ENCODE results near the gene PROCA1. TPM values are rescaled to one million over a fixed set of nuclear protein-coding genes. Genes with fewer than 3 reads are reported as not detected.

Gene PROCA1
- total RNA-seq, 4 donors from 2014 or later, result 2.0 to 8.5 (median 2.4) TPM; not detected in 1

DNA sequence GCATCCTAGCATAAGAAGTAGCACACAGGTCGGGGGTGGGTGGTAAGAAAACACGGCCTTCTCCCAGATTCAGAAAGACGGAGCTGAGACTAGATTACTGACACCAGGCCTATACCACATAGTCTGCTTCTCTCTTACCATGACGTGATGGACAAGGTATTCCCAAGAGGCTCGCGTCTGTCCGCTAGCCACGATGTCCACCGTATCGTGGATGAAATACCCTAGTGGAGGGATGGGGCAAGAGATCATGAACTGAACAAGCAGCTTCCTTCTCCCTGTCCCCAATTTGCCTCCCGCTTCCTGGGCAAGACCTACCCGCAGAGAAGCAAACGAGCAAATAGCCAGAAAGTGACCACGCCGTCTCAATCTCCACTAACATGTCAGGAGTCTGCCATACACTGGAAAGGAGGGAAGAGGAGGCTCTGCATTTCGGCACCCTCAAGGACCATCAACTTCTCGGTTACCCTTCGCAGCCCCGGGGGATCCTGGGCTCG is 13.5 kb upstream of the PROCA1 start:
- TF ChIP-seq CTCF (IDR thresholded peaks at IDR 0.05; ENCODE audit: low read depth), result no peak

DNA sequence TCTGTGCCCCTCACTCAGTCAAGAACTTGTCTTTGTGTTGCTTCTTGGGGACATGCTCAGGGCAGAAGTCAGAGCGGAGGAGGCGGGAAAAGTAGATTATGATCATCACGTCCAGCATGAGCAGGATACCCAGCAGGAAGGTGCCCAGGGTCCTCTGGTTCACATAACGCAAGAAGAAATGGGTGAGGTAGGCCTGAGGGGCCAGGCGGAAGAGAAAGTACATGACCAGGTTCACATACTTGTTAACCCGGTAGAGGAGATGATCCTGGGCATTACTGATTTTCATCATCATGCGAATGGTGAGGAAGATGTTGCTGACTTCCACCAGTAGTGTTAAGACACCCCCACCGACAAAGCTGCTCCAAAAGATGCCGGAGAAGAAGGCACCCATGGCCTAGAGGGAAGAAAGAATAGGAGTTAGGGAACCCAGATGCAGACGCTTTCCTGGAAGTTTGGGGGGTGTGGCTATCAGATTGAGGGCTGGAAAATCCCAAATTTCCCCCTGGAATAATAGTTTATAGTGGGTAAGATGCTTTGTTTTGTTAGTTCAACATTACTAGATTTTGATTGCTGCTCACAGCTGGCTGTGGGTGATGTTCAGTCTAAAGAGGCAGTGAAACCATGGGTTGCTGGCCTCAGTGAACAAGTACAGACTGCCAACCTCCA is 12.9 kb upstream of the PROCA1 start:
- TF ChIP-seq CTCF (IDR thresholded peaks at IDR 0.05; ENCODE audit: low read depth), result no peak

- TF ChIP-seq CTCF (IDR thresholded peaks at IDR 0.05; ENCODE audit: low read depth), result no peak
These were observed 11.6 kb upstream of the PROCA1 start for GRCh38 chr17:28723159-28723835.

DNA sequence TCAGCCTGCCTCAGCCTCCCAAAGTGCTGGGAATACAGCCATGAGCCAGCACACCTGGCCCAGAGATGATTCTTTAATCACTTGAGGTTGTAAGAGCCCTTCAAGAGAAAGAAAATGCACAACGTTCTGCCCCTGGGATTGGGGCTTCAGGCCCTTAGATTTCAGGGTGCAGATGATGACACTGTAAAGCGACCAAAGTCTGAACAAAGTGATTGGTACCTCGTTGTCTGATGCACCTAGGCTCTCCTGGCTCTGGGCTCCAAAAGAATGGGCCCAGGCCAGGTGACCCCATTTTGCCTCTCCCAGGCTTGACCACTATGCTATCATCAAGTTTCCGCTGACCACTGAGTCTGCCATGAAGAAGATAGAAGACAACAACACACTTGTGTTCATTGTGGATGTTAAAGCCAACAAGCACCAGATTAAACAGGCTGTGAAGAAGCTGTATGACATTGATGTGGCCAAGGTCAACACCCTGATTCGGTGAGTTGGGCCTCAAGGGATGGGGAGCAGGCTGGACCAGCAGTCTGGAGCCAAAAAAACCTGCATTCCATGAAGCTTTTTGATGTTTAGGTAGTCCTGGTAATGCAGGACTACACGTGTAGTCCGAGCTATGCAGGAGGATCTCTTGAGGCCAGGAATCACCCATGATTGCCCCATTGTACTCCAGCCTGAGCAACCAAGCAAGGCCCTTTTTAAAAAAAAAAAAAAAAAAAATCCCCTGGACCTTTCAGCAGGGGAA is 10.9 kb upstream of the PROCA1 start:
- TF ChIP-seq CTCF (IDR thresholded peaks at IDR 0.05; ENCODE audit: low read depth), result no peak

DNA sequence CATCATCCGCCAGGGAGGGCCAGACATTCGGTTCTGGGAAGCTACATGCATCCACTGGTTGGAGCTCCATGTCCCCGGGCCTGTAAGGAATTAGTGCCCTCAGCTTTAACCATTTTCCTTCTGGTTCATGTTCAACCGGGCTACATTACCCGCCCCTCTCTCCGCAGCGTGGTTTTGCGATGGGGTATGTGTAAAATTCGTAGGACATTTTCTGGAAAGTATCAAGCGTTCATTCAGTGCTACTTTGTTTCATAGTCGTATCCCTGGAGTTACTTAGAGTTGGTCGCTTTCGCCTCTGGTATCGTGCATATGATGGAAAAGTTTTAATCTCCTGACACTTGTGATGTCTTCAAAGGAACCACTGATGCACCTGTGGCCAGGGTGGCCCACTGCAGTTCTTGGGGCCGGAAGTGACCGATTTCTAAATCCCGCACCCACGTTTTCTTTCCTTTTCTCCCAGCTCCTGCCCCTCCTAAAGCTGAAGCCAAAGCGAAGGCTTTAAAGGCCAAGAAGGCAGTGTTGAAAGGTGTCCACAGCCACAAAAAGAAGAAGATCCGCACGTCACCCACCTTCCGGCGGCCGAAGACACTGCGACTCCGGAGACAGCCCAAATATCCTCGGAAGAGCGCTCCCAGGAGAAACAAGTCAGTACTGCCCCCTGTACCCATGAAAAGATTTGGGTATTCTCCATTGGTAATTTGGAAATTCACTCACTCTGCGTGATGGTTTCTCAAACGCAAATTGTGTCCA is 8.7 kb upstream of the PROCA1 start:
- no peak for TF ChIP-seq CTCF (IDR thresholded peaks at IDR 0.05; ENCODE audit: low read depth)

GRCh38 chr17:28719021-28719433 is 7.3 kb upstream of the PROCA1 start:
- TF ChIP-seq CTCF (IDR thresholded peaks at IDR 0.05; ENCODE audit: low read depth), result no peak

Data from subcutaneous adipose tissue (tissue), 4 donors.